A673 (cell line): ENCODE data around the gene NRXN3. TPM values are rescaled to one million over a fixed set of nuclear protein-coding genes. Genes with fewer than 3 reads are reported as not detected.

Source experiments
- BruUV-seq: library from RNA; stranded (reverse); fragments of 400-500 nt; replicated peaks from 2 replicates; lab custom pipeline; 2021; lab: Mats Ljungman, UMichigan
- CTCF ChIA-PET: fragments of 300-600 bp; sonication (Branson Sonifier 250); formaldehyde crosslinking; loops from one replicate; lab custom pipeline; 2022; ENCODE audit warnings: antibody characterized with exemption; lab: Charles Lee
- POLR2A ChIA-PET: fragments of 300-600 bp; sonication (Branson Sonifier 250); formaldehyde crosslinking; loops from one replicate; lab custom pipeline; 2022; ENCODE audit warnings: antibody characterized with exemption; ENCODE audit not compliant: low non-redundant PET; lab: Charles Lee
- DNase-seq: peaks from one replicate; pipeline ENCODE4 v3.0.0-alpha.2; 2015; ENCODE audit warnings: low spot score
- H3K27ac ChIP-seq: fragments of 200-600 bp; sonication (generic); 2 replicates; pipeline ENCODE4 v1.5.1; 2016; ENCODE audit warnings: mixed run types, low read depth, mild to moderate bottlenecking, mixed read lengths, antibody characterized with exemption, low read length; ENCODE audit not compliant: poor library complexity, severe bottlenecking
- H3K27me3 ChIP-seq: fragments of 200-600 bp; sonication (generic); replicated peaks from 2 replicates; pipeline ENCODE4 v1.6.1; 2017; ENCODE audit warnings: mixed run types, low read depth, mild to moderate bottlenecking, mixed read lengths, antibody characterized with exemption, low read length; ENCODE audit not compliant: insufficient read depth, poor library complexity
- H3K36me3 ChIP-seq: fragments of 200-600 bp; sonication (generic); 2 replicates; pipeline ENCODE4 v1.6.1; 2016; ENCODE audit warnings: mixed run types, mild to moderate bottlenecking, mixed read lengths, antibody characterized with exemption, low read length; ENCODE audit not compliant: insufficient read depth, poor library complexity, severe bottlenecking
- H3K4me1 ChIP-seq: fragments of 200-600 bp; sonication (generic); 2 replicates; pipeline ENCODE4 v1.6.1; 2017; ENCODE audit warnings: mixed run types, mild to moderate bottlenecking, mixed read lengths, antibody characterized with exemption, low read length; ENCODE audit not compliant: insufficient read depth, poor library complexity, severe bottlenecking
- H3K4me3 ChIP-seq: fragments of 200-600 bp; sonication (generic); 2 replicates; pipeline ENCODE4 v1.5.1; 2016; ENCODE audit warnings: low read depth, mixed run types, mild to moderate bottlenecking, mixed read lengths, low read length; ENCODE audit not compliant: poor library complexity, severe bottlenecking
- H3K9me3 ChIP-seq: fragments of 200-600 bp; sonication (generic); 2 replicates; pipeline ENCODE4 v1.6.1; 2016; ENCODE audit warnings: mixed run types, low read depth, mild to moderate bottlenecking, mixed read lengths, antibody characterized with exemption, low read length; ENCODE audit not compliant: poor library complexity, severe bottlenecking
- CTCF ChIP-seq: fragments of 300-800, 200-600 bp; sonication (generic); conservative IDR thresholded peaks from 2 replicates; pipeline ENCODE4 v1.5.1; 2017; ENCODE audit warnings: low read depth, mild to moderate bottlenecking, antibody characterized with exemption, low read length, moderate library complexity, mixed read lengths
- EZH2 ChIP-seq: fragments of 200-600 bp; sonication (generic); IDR thresholded peaks from 2 replicates; pipeline ENCODE4 v1.6.1; 2017; ENCODE audit warnings: borderline replicate concordance, low read depth, mild to moderate bottlenecking, mixed read lengths, antibody characterized with exemption, low read length; ENCODE audit not compliant: poor library complexity, severe bottlenecking
- intact Hi-C: fragments of 100-400 bp; cut with micrococcal nuclease; formaldehyde crosslinking; loops from one replicate; pipeline ENCODE4 v1.10.0; 2022; ENCODE audit not compliant: unreplicated experiment
- total RNA-seq: library from RNA; stranded (reverse); gene quantifications from 2 replicates; pipeline ENCODE4 v1.2.3, GENCODE V29; 2021

Gene NRXN3
- total RNA-seq, 1 experiment from 2014 or later: 0.21 TPM

GRCh38 chr14:79588398-79588797, 1418.2 kb downstream of the NRXN3 start:
- Histone ChIP-seq H3K27me3 (no peaks in the 10 kb centered on the region), H3K4me3 (no peak overlapping the region), H3K27ac (peak overlapping the region; percentile 73), H3K4me1 (peaks cover 47% of the 10 kb centered on the region), H3K9me3 (peaks cover 6% of the 10 kb centered on the region), H3K36me3 (no peaks in the 10 kb centered on the region)
- DNase-seq: no peak
- TF ChIP-seq CTCF (no peak), EZH2 (no peak)
- ChIA-PET POLR2A (no interaction called here), CTCF (no interaction called here)
- BruUV-seq: no TSS peak
- intact Hi-C loops: no loop called here

DNA sequence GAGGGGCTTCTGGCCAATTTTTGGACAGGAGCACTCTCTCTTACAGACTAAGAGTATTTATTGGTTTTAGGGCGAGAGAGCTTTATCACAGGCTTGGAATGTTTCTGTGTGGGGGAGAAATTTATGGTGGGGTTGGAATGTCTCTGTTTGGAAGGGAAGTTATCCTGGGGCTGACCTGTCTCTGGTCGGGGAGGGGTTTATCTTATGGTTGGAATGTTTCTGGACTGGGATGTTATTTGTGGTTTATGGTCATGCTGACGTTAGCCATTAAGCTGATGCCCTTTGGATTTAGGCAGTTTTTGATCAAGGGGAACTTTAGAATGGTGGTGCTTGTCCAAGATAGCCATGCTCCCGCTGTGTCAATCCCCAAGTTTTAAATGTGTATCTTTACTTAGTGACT, 1426.4 kb downstream of the NRXN3 start:
- Histone ChIP-seq H3K4me1 (no peaks in the 10 kb centered on the region), H3K27me3 (no peaks in the 10 kb centered on the region), H3K9me3 (no peaks in the 10 kb centered on the region), H3K36me3 (no peaks in the 10 kb centered on the region), H3K27ac (no peak overlapping the region), H3K4me3 (no peak overlapping the region)
- intact Hi-C loops: no loop called here
- DNase-seq: no peak
- TF ChIP-seq CTCF: no peak
- TF ChIP-seq EZH2: no peak
- ChIA-PET CTCF (no interaction called here), POLR2A (no interaction called here)
- BruUV-seq: no TSS peak

GRCh38 chr14:79597566-79597965, 1427.4 kb downstream of the NRXN3 start:
- Histone ChIP-seq H3K27ac (no peak overlapping the region), H3K9me3 (no peaks in the 10 kb centered on the region), H3K4me3 (no peak overlapping the region), H3K4me1 (no peaks in the 10 kb centered on the region), H3K36me3 (no peaks in the 10 kb centered on the region), H3K27me3 (no peaks in the 10 kb centered on the region)
- no TSS peak for BruUV-seq
- DNase-seq: no peak
- intact Hi-C loops: no loop called here
- CTCF ChIA-PET: no interaction called here
- TF ChIP-seq EZH2 (no peak), CTCF (no peak)
- POLR2A ChIA-PET: no interaction called here
